Adipocyte (in vitro differentiated cells): Measurements from ENCODE around the gene KMT2B.

Experiments used
- DNase-seq: peaks from one replicate; pipeline ENCODE4 v3.0.0-alpha.2; 2015; ENCODE audit warnings: low read depth
- H3K27me3 ChIP-seq: replicated peaks from 2 replicates; pipeline ENCODE4 v1.7.0; 2013; ENCODE audit warnings: mild to moderate bottlenecking, low read length, moderate library complexity; ENCODE audit not compliant: control insufficient read depth, insufficient read depth
- H3K36me3 ChIP-seq: 2 replicates; pipeline ENCODE4 v1.7.0; 2013; ENCODE audit warnings: low read length, mild to moderate bottlenecking, moderate library complexity; ENCODE audit not compliant: control insufficient read depth, insufficient read depth, severe bottlenecking
- H3K4me1 ChIP-seq: 2 replicates; pipeline ENCODE4 v1.7.0; 2013; ENCODE audit warnings: mild to moderate bottlenecking, low read length, moderate library complexity; ENCODE audit not compliant: control insufficient read depth, insufficient read depth
- H3K4me3 ChIP-seq: 2 replicates; pipeline ENCODE4 v1.7.0; 2013; ENCODE audit warnings: mild to moderate bottlenecking, low read length, moderate library complexity
- H3K9ac ChIP-seq: 2 replicates; pipeline ENCODE4 v1.7.0; 2013; ENCODE audit warnings: mild to moderate bottlenecking, low read length, moderate library complexity
- H3K9me3 ChIP-seq: 2 replicates; pipeline ENCODE4 v1.7.0; 2013; ENCODE audit warnings: mild to moderate bottlenecking, low read length, moderate library complexity; ENCODE audit not compliant: control insufficient read depth

KMT2B gene

GRCh38 chr19:35780717-35781116 lies 62.9 kb downstream of the KMT2B start:
- Histone ChIP-seq H3K27me3 (no peaks in the 10 kb centered on the region), H3K4me1 (peaks cover 6% of the 10 kb centered on the region), H3K36me3 (no peaks in the 10 kb centered on the region), H3K9me3 (no peaks in the 10 kb centered on the region), H3K9ac (no peak overlapping the region), H3K4me3 (no peak overlapping the region)
- no peak for DNase-seq

GRCh38 chr19:35781650-35782049 lies 63.8 kb downstream of the KMT2B start:
- H3K9me3 ChIP-seq = no peaks in the 10 kb centered on the region
- H3K4me1 ChIP-seq = peaks cover 6% of the 10 kb centered on the region
- no peak overlapping the region for H3K4me3 ChIP-seq
- no peaks in the 10 kb centered on the region for H3K36me3 ChIP-seq
- H3K9ac ChIP-seq = no peak overlapping the region
- H3K27me3 ChIP-seq = no peaks in the 10 kb centered on the region
- no peak for DNase-seq

- Histone ChIP-seq H3K4me3 (no peak overlapping the region), H3K4me1 (no peaks in the 10 kb centered on the region), H3K36me3 (no peaks in the 10 kb centered on the region), H3K9me3 (no peaks in the 10 kb centered on the region), H3K9ac (no peak overlapping the region), H3K27me3 (no peaks in the 10 kb centered on the region)
- no peak for DNase-seq
These were observed 64.8 kb downstream of the KMT2B start for GRCh38 chr19:35782589-35782988.

- H3K9me3 ChIP-seq = no peaks in the 10 kb centered on the region
- H3K27me3 ChIP-seq = no peaks in the 10 kb centered on the region
- DNase-seq = no peak
- H3K4me3 ChIP-seq = no peak overlapping the region
- no peaks in the 10 kb centered on the region for H3K36me3 ChIP-seq
- no peaks in the 10 kb centered on the region for H3K4me1 ChIP-seq
- H3K9ac ChIP-seq = no peak overlapping the region
These were observed 65.9 kb downstream of the KMT2B start for GRCh38 chr19:35783469-35784434.

- no peak for DNase-seq
- Histone ChIP-seq H3K9me3 (no peaks in the 10 kb centered on the region), H3K9ac (no peak overlapping the region), H3K4me3 (no peak overlapping the region), H3K4me1 (no peaks in the 10 kb centered on the region), H3K36me3 (no peaks in the 10 kb centered on the region), H3K27me3 (no peaks in the 10 kb centered on the region)
These were observed 66.9 kb downstream of the KMT2B start for GRCh38 chr19:35784503-35785338.

GRCh38 chr19:35785339-35785627 lies 67.5 kb downstream of the KMT2B start:
- no peak overlapping the region for H3K4me3 ChIP-seq

GRCh38 chr19:35786299-35787160 lies 68.7 kb downstream of the KMT2B start:
- H3K4me1 ChIP-seq = no peaks in the 10 kb centered on the region
- H3K9ac ChIP-seq = no peak overlapping the region
- no peaks in the 10 kb centered on the region for H3K36me3 ChIP-seq
- no peaks in the 10 kb centered on the region for H3K27me3 ChIP-seq
- DNase-seq = no peak
- H3K9me3 ChIP-seq = no peaks in the 10 kb centered on the region
- H3K4me3 ChIP-seq = no peak overlapping the region

More at GRCh38 chr19:35785339-35785627, 67.5 kb downstream of the KMT2B start:
- Histone ChIP-seq H3K36me3 (no peaks in the 10 kb centered on the region), H3K9me3 (no peaks in the 10 kb centered on the region), H3K27me3 (no peaks in the 10 kb centered on the region), H3K9ac (no peak overlapping the region), H3K4me1 (no peaks in the 10 kb centered on the region)
- no peak for DNase-seq

GRCh38 chr19:35787227-35787799 lies 69.5 kb downstream of the KMT2B start:
- Histone ChIP-seq H3K36me3 (no peaks in the 10 kb centered on the region), H3K27me3 (no peaks in the 10 kb centered on the region), H3K4me1 (no peaks in the 10 kb centered on the region), H3K9ac (no peak overlapping the region), H3K4me3 (no peak overlapping the region), H3K9me3 (no peaks in the 10 kb centered on the region)
- DNase-seq = no peak
